RWPE2 (cell line): Measurements from ENCODE around the gene LAMA5.
A peak's percentile ranks its signal among the peaks of the same experiment; 100 is the strongest.

Experiments used
- ATAC-seq: fragments of 200-7000 bp; cut with Tn5 transposase; 3 replicates; pipeline ENCODE4 v1.9.1; 2021; ENCODE audit warnings: low read depth
- DNase-seq: peaks from one replicate; pipeline ENCODE4 v3.0.0-alpha.2; 2020; ENCODE audit warnings: low spot score
- H3K27ac ChIP-seq: fragments of 450-650 bp; 2 replicates; pipeline ENCODE4 v1.5.1; 2017; ENCODE audit warnings: mild to moderate bottlenecking; ENCODE audit not compliant: poor library complexity, severe bottlenecking
- H3K27me3 ChIP-seq: fragments of 250-450 bp; sonication (Bioruptor Pico); 2 replicates; pipeline ENCODE4 v1.5.1; 2021; ENCODE audit warnings: mild to moderate bottlenecking, moderate library complexity; ENCODE audit not compliant: insufficient read depth, poor library complexity, severe bottlenecking
- H3K36me3 ChIP-seq: fragments of 250-450 bp; sonication (Bioruptor Pico); 2 replicates; pipeline ENCODE4 v1.5.1; 2020; ENCODE audit warnings: low read depth, mild to moderate bottlenecking, moderate library complexity
- H3K4me1 ChIP-seq: fragments of 250-450 bp; sonication (Bioruptor Pico); 2 replicates; pipeline ENCODE4 v1.5.1; 2021; ENCODE audit warnings: mild to moderate bottlenecking, moderate library complexity; ENCODE audit not compliant: insufficient read depth, poor library complexity, severe bottlenecking
- H3K4me3 ChIP-seq: fragments of 250-450 bp; sonication (Bioruptor Pico); 2 replicates; pipeline ENCODE4 v1.5.1; 2021; ENCODE audit warnings: mild to moderate bottlenecking, moderate library complexity; ENCODE audit not compliant: severe bottlenecking
- H3K9me3 ChIP-seq: fragments of 250-450 bp; sonication (Bioruptor Pico); 2 replicates; pipeline ENCODE4 v1.5.1; 2021; ENCODE audit warnings: mild to moderate bottlenecking, moderate library complexity; ENCODE audit not compliant: severe bottlenecking
- TF ChIP-seq, protein P1 (sequence below): fragments of 450-650 bp; IDR thresholded peaks from one replicate; pipeline ENCODE4 v1.5.1; 2017; ENCODE audit warnings: mild to moderate bottlenecking, moderate library complexity; ENCODE audit not compliant: poor library complexity, severe bottlenecking

Gene LAMA5

GRCh38 chr20:62366370-62367135 is 559 bp downstream of the LAMA5 start:
- TF ChIP-seq, protein P1, sequence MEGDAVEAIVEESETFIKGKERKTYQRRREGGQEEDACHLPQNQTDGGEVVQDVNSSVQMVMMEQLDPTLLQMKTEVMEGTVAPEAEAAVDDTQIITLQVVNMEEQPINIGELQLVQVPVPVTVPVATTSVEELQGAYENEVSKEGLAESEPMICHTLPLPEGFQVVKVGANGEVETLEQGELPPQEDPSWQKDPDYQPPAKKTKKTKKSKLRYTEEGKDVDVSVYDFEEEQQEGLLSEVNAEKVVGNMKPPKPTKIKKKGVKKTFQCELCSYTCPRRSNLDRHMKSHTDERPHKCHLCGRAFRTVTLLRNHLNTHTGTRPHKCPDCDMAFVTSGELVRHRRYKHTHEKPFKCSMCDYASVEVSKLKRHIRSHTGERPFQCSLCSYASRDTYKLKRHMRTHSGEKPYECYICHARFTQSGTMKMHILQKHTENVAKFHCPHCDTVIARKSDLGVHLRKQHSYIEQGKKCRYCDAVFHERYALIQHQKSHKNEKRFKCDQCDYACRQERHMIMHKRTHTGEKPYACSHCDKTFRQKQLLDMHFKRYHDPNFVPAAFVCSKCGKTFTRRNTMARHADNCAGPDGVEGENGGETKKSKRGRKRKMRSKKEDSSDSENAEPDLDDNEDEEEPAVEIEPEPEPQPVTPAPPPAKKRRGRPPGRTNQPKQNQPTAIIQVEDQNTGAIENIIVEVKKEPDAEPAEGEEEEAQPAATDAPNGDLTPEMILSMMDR: no peak
- peak; percentile 8 for ATAC-seq
- H3K36me3 ChIP-seq: peaks cover 45% of the 10 kb centered on the region
- no peaks in the 10 kb centered on the region for H3K27me3 ChIP-seq
- H3K4me3 ChIP-seq: peak overlapping the region; percentile 98
- peak; percentile 95 for DNase-seq
- peaks cover 70% of the 10 kb centered on the region for H3K4me1 ChIP-seq
- peak overlapping the region; percentile 99 for H3K27ac ChIP-seq
- H3K9me3 ChIP-seq: no peaks in the 10 kb centered on the region

GRCh38 chr20:62365814-62366369 is 1.2 kb downstream of the LAMA5 start:
- Histone ChIP-seq H3K36me3 (peaks cover 52% of the 10 kb centered on the region), H3K9me3 (no peaks in the 10 kb centered on the region), H3K27ac (peak overlapping the region; percentile 99), H3K27me3 (no peaks in the 10 kb centered on the region), H3K4me1 (peaks cover 76% of the 10 kb centered on the region), H3K4me3 (peak overlapping the region; percentile 98)
- ATAC-seq (peak; percentile 54), DNase-seq (peak; percentile 100)
- TF ChIP-seq, protein P1: no peak

DNA sequence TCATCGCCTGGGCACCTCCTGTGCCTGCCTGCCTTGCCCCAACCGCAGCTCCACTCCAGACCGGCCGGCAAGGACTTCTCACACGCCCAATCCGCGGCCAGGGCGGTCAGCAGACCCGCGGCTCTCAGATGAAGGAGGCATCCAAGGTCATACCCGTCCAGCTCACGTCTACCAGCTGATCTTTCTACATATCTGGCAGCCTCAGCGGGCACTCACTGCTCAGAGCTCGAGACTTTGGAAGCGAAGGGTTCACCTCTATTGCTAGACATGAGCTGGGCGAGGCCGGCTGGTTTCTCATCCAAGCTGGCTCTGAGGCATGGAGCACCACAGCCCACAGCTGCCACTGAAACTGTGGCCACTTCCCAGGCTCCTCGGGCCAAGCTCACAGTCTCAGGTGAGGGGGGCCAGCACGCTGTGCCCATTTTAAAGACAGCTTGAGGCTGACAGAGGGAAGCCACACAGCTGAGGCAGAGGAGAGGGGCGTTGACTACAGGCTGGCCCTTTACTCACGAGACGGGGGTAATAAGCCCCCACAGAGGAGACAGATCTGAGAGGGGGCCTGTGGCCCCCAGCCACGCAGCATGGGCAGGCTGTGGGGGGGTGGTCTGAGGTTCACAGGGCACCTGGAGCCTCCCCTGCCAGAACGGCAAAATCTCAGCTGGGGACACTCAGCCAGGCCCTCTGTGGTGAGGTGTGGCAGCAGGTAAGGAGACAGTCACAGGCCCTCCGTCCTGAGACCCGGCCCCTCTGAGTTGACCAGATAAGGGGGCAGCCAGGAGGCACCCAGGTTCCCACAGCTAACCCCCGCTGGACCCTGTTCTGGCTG is 2.0 kb downstream of the LAMA5 start:
- Histone ChIP-seq H3K4me1 (peaks cover 72% of the 10 kb centered on the region), H3K27ac (peak overlapping the region; percentile 99), H3K36me3 (peaks cover 54% of the 10 kb centered on the region), H3K4me3 (peak overlapping the region; percentile 98), H3K9me3 (no peaks in the 10 kb centered on the region), H3K27me3 (no peaks in the 10 kb centered on the region)
- DNase-seq (peak; percentile 86), ATAC-seq (no peak)
- TF ChIP-seq, protein P1: no peak

GRCh38 chr20:62363920-62364851 is 2.9 kb downstream of the LAMA5 start:
- TF ChIP-seq, protein P1: no peak
- Histone ChIP-seq H3K36me3 (peaks cover 54% of the 10 kb centered on the region), H3K9me3 (no peaks in the 10 kb centered on the region), H3K27me3 (no peaks in the 10 kb centered on the region), H3K4me3 (peak overlapping the region; percentile 98), H3K4me1 (peaks cover 71% of the 10 kb centered on the region), H3K27ac (peak overlapping the region; percentile 99)
- DNase-seq: peak; percentile 91
- ATAC-seq: no peak
